ENCODE data around the gene IFNL3.

DNA sequence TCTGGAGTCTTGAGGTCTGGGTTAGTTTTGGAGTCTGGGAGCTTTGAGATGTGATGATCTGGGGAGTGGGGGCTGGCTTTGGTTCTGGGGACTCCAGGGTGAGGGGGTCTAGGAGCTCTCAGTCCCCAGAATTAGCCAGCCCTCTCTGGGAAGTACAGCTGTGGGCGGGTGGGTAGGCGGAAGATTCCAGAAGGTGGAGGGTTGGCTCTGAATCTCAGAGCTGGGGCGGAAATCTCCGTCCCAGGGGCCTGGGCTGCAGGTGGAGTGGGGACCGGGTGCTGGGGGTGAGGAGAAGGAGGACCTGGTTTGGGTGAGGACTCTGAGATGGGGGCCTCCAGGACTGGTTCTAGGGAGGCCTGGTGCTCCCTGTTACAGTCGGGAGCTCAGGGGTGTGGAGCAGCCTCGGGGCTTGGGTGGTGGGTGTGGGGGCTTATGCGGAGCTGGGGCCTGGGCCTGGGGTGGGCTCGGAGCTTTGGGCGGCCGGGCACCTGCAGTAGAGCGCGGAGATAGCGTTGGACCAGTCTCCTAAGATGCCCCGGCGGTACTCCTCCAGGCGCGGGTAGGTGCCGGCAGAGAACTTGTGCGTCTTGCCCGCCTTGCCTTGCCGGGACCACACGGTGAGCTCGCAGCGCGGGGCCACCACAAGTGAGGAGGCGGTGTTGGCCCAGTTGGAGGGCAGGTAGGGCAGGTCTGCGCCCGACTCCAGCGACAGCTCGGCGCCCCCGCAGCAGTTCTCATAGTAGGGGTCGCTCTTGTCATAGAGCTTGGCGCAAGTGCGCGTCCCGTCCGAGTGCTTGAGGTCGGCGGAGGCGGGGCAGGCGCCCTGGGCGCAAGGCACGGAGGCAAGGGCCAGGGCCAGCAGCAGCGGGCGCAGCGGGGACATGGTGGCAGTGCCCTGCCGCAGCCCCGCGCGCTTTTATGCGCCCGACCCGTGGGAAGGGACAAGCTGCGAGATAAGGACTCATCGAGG lies 41.1 kb downstream of the IFNL3 start, which contains the start of gene SYCN:
- no peak for TF ChIP-seq XBP1 (CRISPR knock-in tag; IDR thresholded peaks at IDR 0.05)
- no peak for TF ChIP-seq HOXA9 (CRISPR knock-in tag; IDR thresholded peaks at IDR 0.05; ENCODE audit: borderline replicate concordance)
- TF ChIP-seq ZNF331 (CRISPR knock-in tag; IDR thresholded peaks at IDR 0.05): no peak
- TF ChIP-seq, protein P1, sequence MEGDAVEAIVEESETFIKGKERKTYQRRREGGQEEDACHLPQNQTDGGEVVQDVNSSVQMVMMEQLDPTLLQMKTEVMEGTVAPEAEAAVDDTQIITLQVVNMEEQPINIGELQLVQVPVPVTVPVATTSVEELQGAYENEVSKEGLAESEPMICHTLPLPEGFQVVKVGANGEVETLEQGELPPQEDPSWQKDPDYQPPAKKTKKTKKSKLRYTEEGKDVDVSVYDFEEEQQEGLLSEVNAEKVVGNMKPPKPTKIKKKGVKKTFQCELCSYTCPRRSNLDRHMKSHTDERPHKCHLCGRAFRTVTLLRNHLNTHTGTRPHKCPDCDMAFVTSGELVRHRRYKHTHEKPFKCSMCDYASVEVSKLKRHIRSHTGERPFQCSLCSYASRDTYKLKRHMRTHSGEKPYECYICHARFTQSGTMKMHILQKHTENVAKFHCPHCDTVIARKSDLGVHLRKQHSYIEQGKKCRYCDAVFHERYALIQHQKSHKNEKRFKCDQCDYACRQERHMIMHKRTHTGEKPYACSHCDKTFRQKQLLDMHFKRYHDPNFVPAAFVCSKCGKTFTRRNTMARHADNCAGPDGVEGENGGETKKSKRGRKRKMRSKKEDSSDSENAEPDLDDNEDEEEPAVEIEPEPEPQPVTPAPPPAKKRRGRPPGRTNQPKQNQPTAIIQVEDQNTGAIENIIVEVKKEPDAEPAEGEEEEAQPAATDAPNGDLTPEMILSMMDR (CRISPR knock-in tag; IDR thresholded peaks at IDR 0.05): no peak
- no peak for TF ChIP-seq PITX1 (CRISPR knock-in tag; IDR thresholded peaks at IDR 0.05)
- no peak for TF ChIP-seq SUZ12 (IDR thresholded peaks at IDR 0.05; ENCODE audit: low read depth, low read length)
- no peak for TF ChIP-seq CAMTA2 (CRISPR knock-in tag; IDR thresholded peaks at IDR 0.05; ENCODE audit: borderline replicate concordance)
- no peak for TF ChIP-seq EZH2 (conservative IDR thresholded peaks at IDR 0.05; ENCODE audit: low read depth, low read length)
- no peak for TF ChIP-seq GZF1 (CRISPR knock-in tag; IDR thresholded peaks at IDR 0.05)
- TF ChIP-seq NCOA1 (CRISPR knock-in tag; IDR thresholded peaks at IDR 0.05): no peak
- TF ChIP-seq, protein P2, sequence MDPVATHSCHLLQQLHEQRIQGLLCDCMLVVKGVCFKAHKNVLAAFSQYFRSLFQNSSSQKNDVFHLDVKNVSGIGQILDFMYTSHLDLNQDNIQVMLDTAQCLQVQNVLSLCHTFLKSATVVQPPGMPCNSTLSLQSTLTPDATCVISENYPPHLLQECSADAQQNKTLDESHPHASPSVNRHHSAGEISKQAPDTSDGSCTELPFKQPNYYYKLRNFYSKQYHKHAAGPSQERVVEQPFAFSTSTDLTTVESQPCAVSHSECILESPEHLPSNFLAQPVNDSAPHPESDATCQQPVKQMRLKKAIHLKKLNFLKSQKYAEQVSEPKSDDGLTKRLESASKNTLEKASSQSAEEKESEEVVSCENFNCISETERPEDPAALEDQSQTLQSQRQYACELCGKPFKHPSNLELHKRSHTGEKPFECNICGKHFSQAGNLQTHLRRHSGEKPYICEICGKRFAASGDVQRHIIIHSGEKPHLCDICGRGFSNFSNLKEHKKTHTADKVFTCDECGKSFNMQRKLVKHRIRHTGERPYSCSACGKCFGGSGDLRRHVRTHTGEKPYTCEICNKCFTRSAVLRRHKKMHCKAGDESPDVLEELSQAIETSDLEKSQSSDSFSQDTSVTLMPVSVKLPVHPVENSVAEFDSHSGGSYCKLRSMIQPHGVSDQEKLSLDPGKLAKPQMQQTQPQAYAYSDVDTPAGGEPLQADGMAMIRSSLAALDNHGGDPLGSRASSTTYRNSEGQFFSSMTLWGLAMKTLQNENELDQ (CRISPR knock-in tag; IDR thresholded peaks at IDR 0.05; ENCODE audit: borderline replicate concordance): no peak
- TF ChIP-seq TEAD2 (CRISPR knock-in tag; IDR thresholded peaks at IDR 0.05): no peak
- no peak for TF ChIP-seq JUN (CRISPR knock-in tag; IDR thresholded peaks at IDR 0.05)
